HG03045 (cell line): ENCODE results near the gene TIMM29.

Source experiments
- ATAC-seq: cut with Tn5 transposase; IDR thresholded peaks from one replicate; pipeline ENCODE4 v1.9.1; 2021; ENCODE audit warnings: mild to moderate bottlenecking, moderate library complexity; ENCODE audit not compliant: unreplicated experiment

Gene TIMM29

GRCh38 chr19:10928563-10929401 lies at the start of gene TIMM29, which contains the start of gene YIPF2:
TIMM29 (plus strand) TSS chr19:10928811; CDS start chr19:10928823, 12 bp downstream.
YIPF2 (minus strand) TSS chr19:10928639; CDS start chr19:10928410, 229 bp downstream.
- ATAC-seq = peak; percentile 68

DNA sequence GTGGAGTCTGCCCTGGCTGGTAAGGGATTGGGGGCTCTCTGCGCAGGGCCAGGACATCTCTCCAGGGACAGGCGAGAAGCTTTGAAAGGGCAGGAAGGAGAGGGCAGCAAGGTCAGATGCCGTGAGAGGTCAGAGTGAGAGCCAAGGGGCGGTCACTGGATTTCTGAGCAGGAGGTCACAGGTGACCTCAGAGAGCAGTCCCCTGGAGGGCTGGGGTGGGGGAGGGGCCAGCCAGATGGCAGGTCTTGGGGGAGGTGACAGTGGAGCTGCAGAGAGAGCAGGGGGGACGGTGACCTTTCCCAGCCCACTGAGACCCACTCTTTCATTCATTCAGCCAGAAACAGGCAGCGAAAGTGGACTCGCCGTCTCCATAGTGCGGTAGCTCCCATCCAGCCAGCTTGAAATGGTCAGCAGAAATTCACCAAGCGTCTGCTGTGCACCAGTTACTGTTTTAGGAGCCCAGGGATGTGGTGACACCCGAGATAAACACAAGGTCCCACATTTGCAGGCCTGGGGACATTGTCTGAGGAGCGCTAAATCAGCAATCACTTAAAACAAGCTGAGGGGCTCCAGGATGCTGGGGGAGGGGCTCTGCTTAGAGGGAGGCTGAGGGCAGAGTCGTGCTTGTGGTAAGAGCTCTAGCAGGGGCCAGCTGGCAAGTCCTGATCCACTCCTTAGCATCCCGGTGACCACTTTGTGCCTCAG lies 47.1 kb upstream of the TIMM29 start:
- ATAC-seq = no peak

DNA sequence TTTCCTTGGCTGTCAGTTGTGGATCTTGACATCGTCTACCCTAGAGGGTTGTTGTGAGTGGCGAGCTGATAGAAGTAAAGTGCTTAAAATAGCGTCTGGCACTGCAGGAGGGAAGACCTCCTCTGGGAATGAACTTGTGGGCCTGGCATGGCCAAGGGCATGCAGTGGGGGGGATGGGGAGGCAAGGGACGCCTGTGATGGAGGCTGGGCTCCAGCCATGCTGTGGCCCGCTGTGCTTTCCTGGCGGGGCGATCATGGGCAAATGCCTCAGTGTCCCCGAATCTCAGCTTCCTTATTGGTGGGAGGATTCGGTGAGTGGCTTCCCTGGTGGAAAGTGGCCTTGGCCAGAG lies 46.5 kb upstream of the TIMM29 start:
- no peak for ATAC-seq

DNA sequence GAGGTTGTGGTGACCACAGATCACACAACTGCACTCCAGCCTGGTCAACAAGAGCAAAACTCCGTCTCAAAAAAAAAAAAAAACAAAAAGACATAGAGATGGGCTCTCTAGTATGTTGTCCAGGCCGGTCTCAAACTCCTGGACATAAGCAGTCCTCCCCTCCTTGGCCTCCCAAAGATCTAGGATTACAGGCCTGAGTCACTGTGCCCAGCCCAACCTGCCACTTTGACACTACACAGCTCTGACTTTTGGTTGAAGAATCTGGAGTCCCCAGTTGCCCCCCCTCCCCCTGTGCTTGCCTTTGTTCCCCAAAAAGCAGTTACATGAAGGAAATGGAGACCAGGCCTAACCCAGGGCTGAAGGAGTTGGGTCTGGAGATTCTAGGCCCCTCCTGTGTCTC lies 44.3 kb upstream of the TIMM29 start:
- no peak for ATAC-seq

GRCh38 chr19:10885201-10886169 lies 43.1 kb upstream of the TIMM29 start:
- ATAC-seq = no peak

GRCh38 chr19:10887616-10888367 lies 40.8 kb upstream of the TIMM29 start:
- ATAC-seq = no peak

DNA sequence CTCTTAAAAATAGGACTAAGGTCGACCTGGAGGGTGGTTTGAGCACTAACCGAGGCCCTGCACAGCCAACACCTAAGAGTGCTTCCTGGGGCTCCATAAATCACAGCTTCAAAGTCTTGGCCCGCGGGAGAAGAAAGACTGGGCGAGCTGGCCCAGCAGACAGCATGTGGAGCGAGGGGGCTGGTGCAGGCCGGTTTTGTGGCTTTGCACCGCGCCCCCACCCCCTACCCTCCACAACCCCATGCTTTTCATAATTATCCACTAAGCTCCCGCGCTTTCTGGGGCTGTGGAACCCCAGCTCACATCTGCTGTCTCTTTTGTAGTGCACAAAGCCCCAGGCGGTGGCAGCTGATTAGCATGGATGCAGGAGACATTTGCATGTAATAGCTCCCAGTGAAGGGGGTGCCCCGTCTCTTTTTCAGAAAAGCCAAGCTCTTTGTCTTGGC lies 40.2 kb upstream of the TIMM29 start:
- ATAC-seq = no peak

- ATAC-seq = no peak
These were observed 38.7 kb upstream of the TIMM29 start for GRCh38 chr19:10889880-10890279.

- no peak for ATAC-seq
These were observed 37.1 kb upstream of the TIMM29 start for GRCh38 chr19:10891405-10892086.

DNA sequence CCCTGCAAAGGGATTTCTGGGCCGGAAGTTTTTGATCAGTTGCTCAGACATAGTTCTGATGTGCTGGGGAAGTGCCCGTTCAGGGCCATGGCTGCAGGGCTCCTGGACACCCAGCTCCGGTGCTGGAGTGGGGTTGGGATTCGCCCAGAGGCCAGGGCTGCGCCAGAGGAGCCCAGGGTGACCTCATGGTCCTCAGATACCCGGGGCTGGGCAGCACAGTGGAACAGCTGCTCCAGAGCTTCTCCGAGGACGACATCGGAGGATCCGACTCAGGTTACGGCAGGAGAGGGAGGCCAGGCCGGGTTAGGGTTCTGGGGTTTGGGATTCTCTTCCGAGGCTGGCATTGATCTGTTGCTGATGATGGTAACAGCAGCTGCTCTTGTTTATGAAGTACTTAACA lies 36.4 kb upstream of the TIMM29 start:
- no peak for ATAC-seq

- ATAC-seq = no peak
These were observed 33.7 kb upstream of the TIMM29 start for GRCh38 chr19:10894911-10895213.

DNA sequence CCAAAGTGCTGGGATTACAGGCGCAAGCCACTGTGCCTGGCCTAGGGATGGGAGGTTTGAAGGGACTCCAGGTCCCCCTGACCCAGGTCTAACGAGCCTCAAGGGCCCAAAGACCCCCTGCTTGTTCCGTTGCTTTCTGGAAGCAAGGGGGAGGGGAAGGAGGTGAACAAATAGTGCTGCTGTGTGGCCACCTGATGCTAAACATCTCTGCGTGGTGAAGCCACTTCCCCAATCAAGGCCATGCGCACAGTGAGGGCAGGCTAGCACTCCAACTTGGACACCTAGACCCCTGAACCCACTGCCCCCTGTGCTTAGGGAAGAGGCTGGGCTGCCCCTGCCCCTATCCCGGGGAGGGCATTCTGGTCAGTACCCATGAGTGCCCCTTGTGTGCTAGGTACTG lies 33.2 kb upstream of the TIMM29 start:
- no peak for ATAC-seq

GRCh38 chr19:10895920-10896319 lies 32.7 kb upstream of the TIMM29 start:
- ATAC-seq = no peak

DNA sequence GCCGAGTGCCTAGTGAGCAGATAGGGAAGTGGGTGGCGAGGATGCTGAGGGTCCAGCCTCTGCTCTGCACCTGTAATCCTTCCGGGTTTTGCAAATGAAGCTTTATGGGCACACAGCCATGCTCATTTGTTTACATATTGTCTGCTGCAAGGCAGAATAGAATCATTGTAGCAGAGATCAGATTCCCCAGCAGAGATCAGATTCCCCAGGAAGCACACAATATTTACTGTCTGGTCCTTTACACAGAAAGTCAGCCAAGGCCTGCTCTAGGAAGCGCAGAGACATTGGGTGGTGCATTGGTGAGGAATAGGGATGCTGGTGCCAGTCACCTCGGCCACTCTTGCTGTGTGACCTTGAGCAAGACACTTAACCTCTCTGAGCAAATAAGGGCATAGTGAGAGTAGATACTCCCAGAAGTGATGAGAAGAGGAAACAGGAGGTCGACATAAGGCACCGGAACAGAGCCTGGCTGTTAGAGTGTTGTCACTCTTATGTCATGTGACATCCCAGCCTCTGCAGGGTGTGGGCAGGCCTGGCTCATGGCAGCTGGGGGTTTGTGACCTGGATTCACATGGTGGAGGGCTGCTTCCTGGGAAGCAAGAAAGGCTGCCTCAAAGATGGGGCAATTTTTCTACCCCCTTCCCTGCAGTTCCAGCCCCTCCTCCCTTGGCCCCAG lies 31.6 kb upstream of the TIMM29 start:
- no peak for ATAC-seq

- ATAC-seq = no peak
These were observed 30.0 kb upstream of the TIMM29 start for GRCh38 chr19:10898633-10899032.

- no peak for ATAC-seq
These were observed 29.4 kb upstream of the TIMM29 start for GRCh38 chr19:10899151-10899653.

DNA sequence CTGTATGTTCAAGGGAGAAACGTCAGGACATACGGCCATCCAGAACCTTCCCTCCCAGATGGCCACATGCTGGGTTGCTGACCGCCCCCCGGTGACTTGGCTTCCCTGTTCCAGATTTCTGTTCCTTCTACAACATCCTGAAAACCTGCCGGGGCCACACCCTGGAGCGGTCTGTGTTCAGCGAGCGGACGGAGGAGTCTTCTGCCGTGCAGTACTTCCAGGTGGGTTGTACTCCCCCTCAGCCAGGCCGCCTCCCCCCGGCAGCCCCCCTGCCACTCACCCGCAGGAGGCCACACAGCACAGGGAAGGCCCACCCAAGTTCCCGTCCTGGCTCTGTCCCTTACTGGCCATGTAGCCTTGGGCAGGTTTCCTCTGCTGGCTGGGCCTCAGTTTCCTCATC lies 20.7 kb upstream of the TIMM29 start:
- ATAC-seq = no peak

DNA sequence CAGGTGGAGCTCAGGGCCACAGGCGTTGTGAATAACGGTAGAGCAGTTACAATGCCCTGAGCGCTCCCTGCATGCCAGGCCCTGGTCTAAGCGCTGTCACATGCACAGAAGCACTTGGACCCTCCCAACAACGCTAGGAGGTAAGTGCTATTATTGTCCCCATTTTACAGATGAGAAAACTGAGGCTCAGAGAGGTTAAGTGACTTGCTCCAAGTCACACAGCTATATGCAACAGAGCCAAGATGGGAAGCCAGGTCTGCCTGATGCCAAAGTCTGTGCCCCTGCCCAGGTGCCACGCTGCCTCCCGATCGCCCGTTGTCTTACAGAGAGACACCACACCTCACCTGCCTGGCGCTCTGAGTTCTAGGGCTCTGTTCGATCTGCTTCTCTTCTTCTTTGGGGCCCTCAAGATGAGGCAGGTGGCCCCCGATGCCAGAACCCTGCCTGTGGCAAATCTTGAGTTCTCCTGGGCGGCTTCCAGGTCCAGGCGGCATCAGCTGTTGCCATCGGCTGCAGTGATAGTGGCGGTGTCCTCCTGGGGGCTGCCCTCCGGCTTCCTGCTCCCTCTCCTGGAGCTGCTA lies 20.1 kb upstream of the TIMM29 start:
- no peak for ATAC-seq
